Left ventricle myocardium inferior (tissue), 1 donor: ENCODE results near the gene CCDC122. TPM values are rescaled to one million over a fixed set of nuclear protein-coding genes. Genes with fewer than 3 reads are reported as not detected.

Source experiments
- DNase-seq: peaks from one replicate; pipeline ENCODE4 v3.0.0-alpha.2; 2020
- H3K27ac ChIP-seq: fragments of 200-600 bp; replicated peaks from 2 replicates; pipeline ENCODE4 v1.8.0; 2021
- H3K27me3 ChIP-seq: fragments of 200-600 bp; 2 replicates; pipeline ENCODE4 v1.8.0; 2021; ENCODE audit warnings: low read depth
- H3K36me3 ChIP-seq: fragments of 200-600 bp; 2 replicates; pipeline ENCODE4 v1.8.0; 2021
- H3K4me1 ChIP-seq: fragments of 200-600 bp; 2 replicates; pipeline ENCODE4 v1.8.0; 2021
- H3K4me3 ChIP-seq: fragments of 200-600 bp; 2 replicates; pipeline ENCODE4 v1.8.0; 2021; ENCODE audit warnings: mild to moderate bottlenecking, moderate library complexity
- H3K9me3 ChIP-seq: fragments of 200-600 bp; replicated peaks from 2 replicates; pipeline ENCODE4 v1.8.0; 2021
- CTCF ChIP-seq: fragments of 200-600 bp; IDR thresholded peaks from 2 replicates; pipeline ENCODE4 v1.8.0; 2021; ENCODE audit warnings: antibody characterized with exemption, mild to moderate bottlenecking, borderline replicate concordance
- intact Hi-C: fragments of 100-400 bp; cut with micrococcal nuclease; formaldehyde crosslinking; loops from one replicate; pipeline ENCODE4 v1.11.0; 2022
- total RNA-seq: library from RNA; stranded (reverse); fragmentation: NEBNext Ultra II Directional; extraction: Animal tissue kit (Norgen Biotek cat#: 25700); gene quantifications from one replicate; pipeline ENCODE4 v1.2.1, GENCODE V29; 2021
- donor health status: DM: no; HTN: yes; CAD: no; lungs with severe emphysema.

The CCDC122 gene
- total RNA-seq, 1 donor from 2014 or later: 2.0 TPM

- Histone ChIP-seq H3K27ac (no peak overlapping the region), H3K4me3 (no peak overlapping the region), H3K36me3 (no peaks in the 10 kb centered on the region), H3K4me1 (peaks cover 18% of the 10 kb centered on the region), H3K27me3 (no peaks in the 10 kb centered on the region), H3K9me3 (no peaks in the 10 kb centered on the region)
- intact Hi-C loops: loop anchor here (2.0 to 5.0 kb wide), 3 partner anchors 147 to 565 kb away; no protein-coding TSS in a partner anchor
- TF ChIP-seq CTCF: peak; percentile 86
- no peak for DNase-seq
Observed at GRCh38 chr13:43905435-43906031, 26.0 kb upstream of the CCDC122 start.

- DNase-seq: no peak
- no peak for TF ChIP-seq CTCF
- Histone ChIP-seq H3K4me3 (no peak overlapping the region), H3K9me3 (no peaks in the 10 kb centered on the region), H3K27ac (no peak overlapping the region), H3K27me3 (no peaks in the 10 kb centered on the region), H3K36me3 (peaks cover 10% of the 10 kb centered on the region), H3K4me1 (no peaks in the 10 kb centered on the region)
- intact Hi-C loops: no loop called here
Observed at GRCh38 chr13:43895940-43896339, 16.4 kb upstream of the CCDC122 start.

- TF ChIP-seq CTCF: peak; percentile 15
Observed at GRCh38 chr13:43894438-43894837, 14.9 kb upstream of the CCDC122 start.

GRCh38 chr13:43884222-43884621, 4.7 kb upstream of the CCDC122 start:
- Histone ChIP-seq H3K4me1 (peaks cover 12% of the 10 kb centered on the region), H3K4me3 (no peak overlapping the region), H3K9me3 (no peaks in the 10 kb centered on the region), H3K36me3 (peaks cover 4% of the 10 kb centered on the region), H3K27ac (no peak overlapping the region), H3K27me3 (no peaks in the 10 kb centered on the region)
- TF ChIP-seq CTCF: no peak
- DNase-seq: no peak
- intact Hi-C loops: no loop called here

More at GRCh38 chr13:43894438-43894837, 14.9 kb upstream of the CCDC122 start:
- H3K36me3 ChIP-seq: peaks cover 13% of the 10 kb centered on the region
- no peaks in the 10 kb centered on the region for H3K9me3 ChIP-seq
- no peaks in the 10 kb centered on the region for H3K27me3 ChIP-seq
- no peak overlapping the region for H3K27ac ChIP-seq
- no peak overlapping the region for H3K4me3 ChIP-seq
- no peak for DNase-seq
- H3K4me1 ChIP-seq: no peaks in the 10 kb centered on the region
- intact Hi-C loops: no loop called here

- no peak for DNase-seq
- intact Hi-C loops: no loop called here
- Histone ChIP-seq H3K27ac (no peak overlapping the region), H3K36me3 (no peaks in the 10 kb centered on the region), H3K9me3 (no peaks in the 10 kb centered on the region), H3K4me3 (no peak overlapping the region), H3K4me1 (peaks cover 18% of the 10 kb centered on the region), H3K27me3 (no peaks in the 10 kb centered on the region)
- TF ChIP-seq CTCF: no peak
Observed at GRCh38 chr13:43883631-43884030, 4.1 kb upstream of the CCDC122 start.
